ENCODE data around the gene RABGAP1. TPM values are rescaled to one million over a fixed set of nuclear protein-coding genes. Genes with fewer than 3 reads are reported as not detected.
"Not testable (repeated sequence)": the region's sequence is repeated elsewhere in the genome, so short reads cannot be mapped to it uniquely, and the experiment has no call there.

RABGAP1 gene
- total RNA-seq: 10 to 100 TPM; 35.6 to 44.2 TPM

GRCh38 chr9:122940749-122941581 lies at the start of gene RABGAP1:
Gene RABGAP1, plus strand, starts transcription at chr9:122941020. Its CDS starts 16,040 bp downstream, at chr9:122957060.
- H3K9me3 Mint-ChIP-seq: no peaks in the 10 kb centered on the region
- peaks cover 13 to 14% of the 10 kb centered on the region in 2 donors for H3K36me3 Mint-ChIP-seq
- ATAC-seq (peak; percentile 98), DNase-seq (ENCODE audit: low spot score in 2 of 2) (peak; percentile 95 to 97)
- H3K27ac Mint-ChIP-seq: peak within 1 kb of the TSS; percentile 93 to 98

DNA sequence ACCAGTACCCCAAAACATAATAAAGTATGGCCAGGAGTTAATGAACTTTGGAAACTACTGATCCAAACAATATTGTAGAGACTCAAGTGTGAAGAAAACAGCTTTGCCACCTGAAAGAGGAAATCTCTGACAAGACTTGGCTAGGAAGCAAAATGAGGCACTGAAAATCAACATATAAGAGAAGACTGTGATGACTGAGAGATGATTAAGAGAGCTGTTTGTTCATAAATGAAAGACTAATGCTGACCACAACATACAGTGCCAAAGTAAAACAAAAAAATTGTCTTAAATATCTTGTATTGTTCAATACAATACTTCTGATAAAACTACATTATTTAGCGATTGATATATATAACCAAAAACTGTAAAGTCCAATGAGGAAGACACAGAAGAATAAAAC lies 42.9 kb upstream of the RABGAP1 start:
- ATAC-seq (peak in 1 of 2 donors; percentile 48), DNase-seq (ENCODE audit: low spot score in 2 of 2) (no peak)
- Mint-ChIP-seq H3K36me3 (peaks cover 0 to 12% of the 10 kb centered on the region in 2 donors), H3K27ac (peak overlapping the region in 1 of 2 donors; percentile 78), H3K9me3 (no peaks in the 10 kb centered on the region)

- no peak for ATAC-seq
- DNase-seq (ENCODE audit: low spot score in 2 of 2): no peak
- no peaks in the 10 kb centered on the region for H3K9me3 Mint-ChIP-seq
- H3K36me3 Mint-ChIP-seq: peaks cover 8 to 10% of the 10 kb centered on the region in 2 donors
- peak overlapping the region in 1 of 2 donors; percentile 14 for H3K27ac Mint-ChIP-seq
These were observed 40.0 kb upstream of the RABGAP1 start for GRCh38 chr9:122900791-122901190.

DNA sequence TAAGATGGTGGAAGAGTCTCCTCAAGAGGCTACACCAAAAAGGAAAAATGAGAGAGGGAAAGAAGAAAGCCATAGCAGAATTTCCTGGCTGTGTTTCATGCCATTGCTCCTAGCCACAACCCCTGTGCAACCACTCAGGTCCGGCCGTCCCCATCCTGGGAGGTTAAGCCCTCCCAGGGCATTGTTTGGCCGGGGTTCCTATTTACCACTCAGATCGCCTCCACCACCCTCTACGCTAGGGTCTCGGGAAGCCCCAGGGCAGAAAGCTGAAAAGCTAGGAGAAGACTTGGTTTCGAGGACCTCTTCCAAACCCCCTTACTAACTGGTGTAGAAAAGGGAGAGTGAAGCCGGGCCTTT lies 36.4 kb upstream of the RABGAP1 start:
- Mint-ChIP-seq H3K27ac (peak overlapping the region; percentile 96 to 98), H3K9me3 (no peaks in the 10 kb centered on the region), H3K36me3 (peaks cover 8 to 10% of the 10 kb centered on the region in 2 donors)
- ATAC-seq: peak; percentile 8 to 32
- DNase-seq (ENCODE audit: low spot score in 2 of 2): peak in 1 of 2 donors; percentile 46

DNA sequence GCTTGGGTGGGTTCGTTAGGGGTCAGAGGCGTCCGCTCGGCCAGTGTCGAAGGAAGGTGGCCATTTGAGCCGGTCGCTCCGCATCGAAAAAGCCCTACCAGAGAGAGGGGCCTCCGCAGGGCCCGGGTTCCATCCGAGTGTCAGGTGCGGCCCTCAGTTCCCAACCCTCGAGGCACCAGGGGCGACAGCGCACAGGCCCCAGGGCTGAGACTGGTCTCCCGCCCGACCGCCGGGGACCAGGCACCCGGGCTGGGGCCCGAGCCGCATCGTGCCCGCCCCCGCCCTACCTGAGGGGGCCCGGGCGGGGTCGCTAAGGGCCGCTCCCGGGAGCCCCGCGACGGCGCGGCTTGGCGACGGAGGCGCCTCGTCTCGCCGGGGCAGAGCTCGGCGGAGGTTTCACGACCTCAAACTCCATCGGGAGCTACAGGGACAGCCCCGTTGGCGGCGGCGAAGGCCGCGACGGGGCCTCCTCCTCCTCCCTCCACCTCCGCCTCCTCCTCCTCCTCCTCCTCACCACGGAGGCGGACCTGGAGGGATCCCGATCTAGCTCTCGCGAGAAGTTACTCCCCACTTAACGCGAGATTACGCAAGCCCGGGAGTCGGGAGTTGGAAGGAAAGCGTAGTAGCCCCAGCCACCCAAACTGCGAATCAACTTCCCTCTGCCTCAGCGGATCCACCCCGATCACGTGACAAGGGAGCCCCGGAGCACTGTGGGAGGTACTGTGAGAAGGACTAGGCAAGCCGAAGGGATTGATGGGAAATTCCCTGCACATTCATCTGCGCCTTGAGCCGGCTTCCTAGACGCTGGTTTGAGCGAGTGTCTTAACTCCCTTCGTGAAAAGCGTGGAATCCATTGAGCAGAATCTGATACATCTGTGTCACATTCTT lies 35.8 kb upstream of the RABGAP1 start, which contains the start of gene RC3H2:
RC3H2 (minus strand) TSS at position 537 of the 888 bp plus-strand sequence. CDS start 7,850 bp downstream, outside the sequence.
- H3K9me3 Mint-ChIP-seq: no peaks in the 10 kb centered on the region
- DNase-seq (ENCODE audit: low spot score in 2 of 2) (peak; percentile 93 to 99), ATAC-seq (peak; percentile 90 to 92)
- H3K36me3 Mint-ChIP-seq: peaks cover 8 to 10% of the 10 kb centered on the region in 2 donors
- H3K27ac Mint-ChIP-seq: peak within 1 kb of the TSS; percentile 96 to 98

DNA sequence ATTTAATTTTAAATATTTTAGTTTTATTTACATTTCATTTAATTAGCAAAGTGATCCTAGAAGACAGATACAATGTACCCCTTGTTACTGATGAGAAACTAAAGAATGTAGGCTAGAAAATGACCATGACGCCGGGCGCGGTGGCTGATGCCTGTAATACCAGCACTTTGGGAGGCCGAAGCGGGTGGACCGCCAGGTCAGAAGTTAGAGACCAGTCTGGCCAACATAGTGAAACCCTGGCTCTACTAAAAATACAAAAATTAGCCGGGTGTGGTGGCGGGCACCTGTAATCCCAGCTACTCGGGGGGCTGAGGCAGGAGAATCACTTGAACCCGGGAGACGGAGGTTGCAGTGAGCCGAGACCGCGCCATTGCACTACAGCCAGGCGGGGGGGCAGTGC lies 34.7 kb upstream of the RABGAP1 start:
- Mint-ChIP-seq H3K27ac (peak overlapping the region in 1 of 2 donors; percentile 70), H3K36me3 (peaks cover 11 to 12% of the 10 kb centered on the region in 2 donors)
- DNase-seq (ENCODE audit: low spot score in 2 of 2); H3K9me3 Mint-ChIP-seq; ATAC-seq: not testable (repeated sequence)

- Mint-ChIP-seq H3K27ac (peak overlapping the region; percentile 97 to 100), H3K36me3 (peaks cover 26 to 33% of the 10 kb centered on the region in 2 donors), H3K9me3 (no peaks in the 10 kb centered on the region)
- DNase-seq (ENCODE audit: low spot score in 2 of 2) (no peak), ATAC-seq (peak in 1 of 2 donors; percentile 2)
These were observed 28.2 kb upstream of the RABGAP1 start for GRCh38 chr9:122912671-122912963.

GRCh38 chr9:122912964-122913673 lies 27.7 kb upstream of the RABGAP1 start, which contains the start of gene ZBTB6:
Gene ZBTB6, minus strand, starts transcription at chr9:122913323. Its CDS starts 1,251 bp downstream, at chr9:122912072.
- H3K36me3 Mint-ChIP-seq: peaks cover 26 to 33% of the 10 kb centered on the region in 2 donors
- H3K9me3 Mint-ChIP-seq: no peaks in the 10 kb centered on the region
- DNase-seq (ENCODE audit: low spot score in 2 of 2): peak; percentile 72 to 73
- ATAC-seq: peak; percentile 96 to 99
- H3K27ac Mint-ChIP-seq: peak within 1 kb of the TSS; percentile 97 to 100

DNA sequence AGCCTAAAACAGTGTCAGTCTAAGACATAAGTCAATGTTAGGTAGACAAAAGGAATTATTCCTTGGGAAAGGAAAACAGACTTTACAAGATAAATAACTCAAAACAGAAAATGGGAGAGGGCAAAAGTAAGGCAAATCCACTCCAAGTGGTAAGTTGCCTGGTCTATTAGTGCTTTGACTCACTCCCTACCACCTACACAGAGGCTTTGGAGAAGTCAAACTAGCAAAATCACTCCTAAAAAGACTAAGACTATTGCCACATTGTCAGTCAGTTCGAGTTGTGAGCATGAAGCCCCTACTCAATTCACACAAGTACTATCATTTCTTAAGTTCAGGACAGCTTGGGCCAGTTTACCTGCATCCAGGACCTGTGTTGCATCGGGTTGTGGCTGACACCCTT lies 22.5 kb upstream of the RABGAP1 start:
- DNase-seq (ENCODE audit: low spot score in 2 of 2): no peak
- no peaks in the 10 kb centered on the region for H3K9me3 Mint-ChIP-seq
- H3K27ac Mint-ChIP-seq: no peak overlapping the region
- peaks cover 3 to 8% of the 10 kb centered on the region in 2 donors for H3K36me3 Mint-ChIP-seq
- ATAC-seq: no peak

DNA sequence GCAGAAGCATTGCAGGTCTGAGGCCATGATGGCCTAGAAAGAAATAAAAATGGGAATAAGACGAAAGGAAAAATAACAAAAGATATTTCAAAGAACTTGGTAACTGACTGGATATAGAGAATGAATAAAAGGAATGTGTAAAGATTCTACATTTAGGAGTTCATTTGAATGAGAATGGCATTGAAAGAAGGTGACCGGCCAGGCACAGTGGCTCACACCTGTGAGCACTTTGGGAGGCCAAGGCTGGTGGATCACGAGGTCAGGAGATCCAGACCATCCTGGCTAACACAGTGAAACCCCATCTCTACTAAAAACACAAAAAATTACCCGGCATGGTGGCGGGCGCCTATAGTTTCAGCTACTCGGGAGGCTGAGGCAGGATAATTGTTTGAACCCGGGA lies 18.1 kb upstream of the RABGAP1 start:
- no peak for DNase-seq (ENCODE audit: low spot score in 2 of 2)
- no peaks in the 10 kb centered on the region for H3K9me3 Mint-ChIP-seq
- no peak overlapping the region for H3K27ac Mint-ChIP-seq
- no peaks in the 10 kb centered on the region for H3K36me3 Mint-ChIP-seq
- ATAC-seq: no peak

DNA sequence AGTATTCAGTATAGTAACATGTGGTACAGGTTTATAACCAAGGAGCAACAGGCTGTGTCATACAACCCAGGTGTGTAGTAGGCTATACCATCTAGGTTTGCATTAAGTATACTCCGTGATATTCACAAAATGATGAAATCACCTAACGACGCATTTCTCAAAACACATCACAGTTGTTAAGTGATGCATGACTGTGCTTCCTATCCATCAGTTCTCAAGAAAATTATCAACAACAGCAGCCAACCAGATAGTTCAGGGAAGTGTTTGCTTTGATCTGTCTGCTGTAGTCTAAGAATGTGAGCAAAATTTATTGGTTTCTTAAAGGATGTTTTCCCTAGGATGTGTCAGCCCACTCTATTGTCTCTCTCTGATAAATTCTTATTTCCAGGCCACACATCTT lies 16.9 kb upstream of the RABGAP1 start:
- no peaks in the 10 kb centered on the region for H3K9me3 Mint-ChIP-seq
- H3K27ac Mint-ChIP-seq: no peak overlapping the region
- no peaks in the 10 kb centered on the region for H3K36me3 Mint-ChIP-seq
- DNase-seq (ENCODE audit: low spot score in 2 of 2) (no peak), ATAC-seq (peak in 1 of 2 donors; percentile 46)

- Mint-ChIP-seq H3K27ac (no peak overlapping the region), H3K36me3 (peaks cover 7 to 15% of the 10 kb centered on the region in 2 donors), H3K9me3 (no peaks in the 10 kb centered on the region)
- no peak for DNase-seq (ENCODE audit: low spot score in 2 of 2)
- ATAC-seq: no peak
These were observed 10.9 kb upstream of the RABGAP1 start for GRCh38 chr9:122929796-122930354.

GRCh38 chr9:122930541-122931225 lies 10.1 kb upstream of the RABGAP1 start:
- Mint-ChIP-seq H3K36me3 (peaks cover 7 to 15% of the 10 kb centered on the region in 2 donors), H3K27ac (no peak overlapping the region), H3K9me3 (no peaks in the 10 kb centered on the region)
- ATAC-seq (peak in 1 of 2 donors; percentile 14), DNase-seq (ENCODE audit: low spot score in 2 of 2) (no peak)

GRCh38 chr9:122931226-122932121 lies 9.3 kb upstream of the RABGAP1 start, which contains the start of gene ZBTB26:
Gene ZBTB26, minus strand, starts transcription at chr9:122931512. Its CDS starts 11,578 bp downstream, at chr9:122919934.
- DNase-seq (ENCODE audit: low spot score in 2 of 2) (peak; percentile 87 to 90), ATAC-seq (peak; percentile 99)
- H3K9me3 Mint-ChIP-seq: no peaks in the 10 kb centered on the region
- H3K27ac Mint-ChIP-seq: peak within 1 kb of the TSS in 1 of 2 donors; percentile 96
- peaks cover 7 to 16% of the 10 kb centered on the region in 2 donors for H3K36me3 Mint-ChIP-seq

All from activated naive CD4-positive, alpha-beta T cell treated with anti-CD3 and anti-CD28 coated beads, Interleukin-2, amount 50 U/mL, for 72 hours (primary cell).